ENCODE results near the gene MAP6. TPM values are rescaled to one million over a fixed set of nuclear protein-coding genes. Genes with fewer than 3 reads are reported as not detected.

Gene MAP6
- total and polyA plus RNA-seq, 10 of the 15 experiments (the other 5 are each of a cell fraction or from before 2014, with no cell fraction given): 0.06 to 0.19 (median 0.11) TPM; not detected in 5

DNA sequence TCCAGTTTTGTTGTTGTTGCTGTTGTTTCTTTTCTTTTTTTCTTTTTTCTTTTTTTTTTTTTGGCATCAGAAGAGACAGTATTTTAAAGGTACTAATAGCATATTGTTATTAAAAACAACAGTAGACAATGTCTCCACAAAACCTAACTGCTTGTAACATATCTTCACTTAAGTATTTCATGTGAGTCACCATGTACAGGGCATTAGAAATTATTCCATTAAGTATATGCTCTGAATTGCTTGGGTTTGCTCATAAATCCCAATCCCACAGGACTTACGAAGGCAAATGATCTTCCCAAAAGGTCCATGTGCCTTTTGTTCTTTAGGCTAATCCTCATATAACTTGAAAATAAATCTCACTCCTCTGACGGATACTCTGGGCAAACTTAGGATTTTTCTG is 35.9 kb downstream of the MAP6 start (continued):
- TF ChIP-seq, protein P1, sequence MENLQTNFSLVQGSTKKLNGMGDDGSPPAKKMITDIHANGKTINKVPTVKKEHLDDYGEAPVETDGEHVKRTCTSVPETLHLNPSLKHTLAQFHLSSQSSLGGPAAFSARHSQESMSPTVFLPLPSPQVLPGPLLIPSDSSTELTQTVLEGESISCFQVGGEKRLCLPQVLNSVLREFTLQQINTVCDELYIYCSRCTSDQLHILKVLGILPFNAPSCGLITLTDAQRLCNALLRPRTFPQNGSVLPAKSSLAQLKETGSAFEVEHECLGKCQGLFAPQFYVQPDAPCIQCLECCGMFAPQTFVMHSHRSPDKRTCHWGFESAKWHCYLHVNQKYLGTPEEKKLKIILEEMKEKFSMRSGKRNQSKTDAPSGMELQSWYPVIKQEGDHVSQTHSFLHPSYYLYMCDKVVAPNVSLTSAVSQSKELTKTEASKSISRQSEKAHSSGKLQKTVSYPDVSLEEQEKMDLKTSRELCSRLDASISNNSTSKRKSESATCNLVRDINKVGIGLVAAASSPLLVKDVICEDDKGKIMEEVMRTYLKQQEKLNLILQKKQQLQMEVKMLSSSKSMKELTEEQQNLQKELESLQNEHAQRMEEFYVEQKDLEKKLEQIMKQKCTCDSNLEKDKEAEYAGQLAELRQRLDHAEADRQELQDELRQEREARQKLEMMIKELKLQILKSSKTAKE (IDR thresholded peaks at IDR 0.05; ENCODE audit: low read depth, poor library complexity, severe bottlenecking): no peak
- TF ChIP-seq JUND (IDR thresholded peaks at IDR 0.05; ENCODE audit: low read depth, low read length) (no peak), TAF1 (IDR thresholded peaks at IDR 0.05; ENCODE audit: borderline replicate concordance, low read depth, low read length) (no peak)
- TF ChIP-seq, protein P2, sequence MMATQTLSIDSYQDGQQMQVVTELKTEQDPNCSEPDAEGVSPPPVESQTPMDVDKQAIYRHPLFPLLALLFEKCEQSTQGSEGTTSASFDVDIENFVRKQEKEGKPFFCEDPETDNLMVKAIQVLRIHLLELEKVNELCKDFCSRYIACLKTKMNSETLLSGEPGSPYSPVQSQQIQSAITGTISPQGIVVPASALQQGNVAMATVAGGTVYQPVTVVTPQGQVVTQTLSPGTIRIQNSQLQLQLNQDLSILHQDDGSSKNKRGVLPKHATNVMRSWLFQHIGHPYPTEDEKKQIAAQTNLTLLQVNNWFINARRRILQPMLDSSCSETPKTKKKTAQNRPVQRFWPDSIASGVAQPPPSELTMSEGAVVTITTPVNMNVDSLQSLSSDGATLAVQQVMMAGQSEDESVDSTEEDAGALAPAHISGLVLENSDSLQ (IDR thresholded peaks at IDR 0.05): no peak

GRCh38 chr11:75632450-75632849 is 36.4 kb downstream of the MAP6 start:
- Histone ChIP-seq H3K27ac (ENCODE audit: control insufficient read depth, insufficient read depth) (no peak overlapping the region), H3K9me3 (replicated peaks; ENCODE audit: control insufficient read depth, insufficient read depth, low read length) (no peaks in the 10 kb centered on the region), H2AFZ (ENCODE audit: control insufficient read depth, low read depth, low read length) (no peak overlapping the region), H3K79me2 (ENCODE audit: control insufficient read depth, insufficient read depth, low read length) (no peaks in the 10 kb centered on the region), H4K20me1 (ENCODE audit: control insufficient read depth, insufficient read depth) (no peaks in the 10 kb centered on the region), H3K36me3 (ENCODE audit: control insufficient read depth in 2 of 2, insufficient read depth in 2 of 2, low read length in 1 of 2) (no peaks in the 10 kb centered on the region), H3K27me3 (replicated peaks in 1 of 2; ENCODE audit: control insufficient read depth in 2 of 2, insufficient read depth in 2 of 2, low read length in 1 of 2) (no peaks in the 10 kb centered on the region; a peak in 1 of 4 replicates), H3K4me1 (ENCODE audit: control insufficient read depth, insufficient read depth, low read length) (no peaks in the 10 kb centered on the region), H3K9ac (ENCODE audit: control insufficient read depth, insufficient read depth, low read length) (no peak overlapping the region), H3K4me2 (ENCODE audit: control insufficient read depth, insufficient read depth) (no peak overlapping the region), H3K4me3 (no peak overlapping the region)
- RAD21 ChIA-PET (ENCODE audit: unreplicated experiment): no interaction called here
- DNase-seq (ENCODE audit: low read depth, low spot score): no peak
- no peak for FAIRE-seq
- WGBS (ENCODE audit: insufficient coverage, insufficient replicate concordance, low lambda C conversion rate, missing lambda C conversion rate): 95% methylated on average over 2 of the region's 2 CpGs
- intact Hi-C loops (cut with micrococcal nuclease; ENCODE audit: unreplicated experiment): no loop called here
- no peak for ATAC-seq
- TF ChIP-seq CBX5 (IDR thresholded peaks at IDR 0.05; ENCODE audit: low read depth): no peak
- POLR2A ChIA-PET: no interaction called here
- in situ Hi-C loops (cut with MboI): no loop called here
- no TSS peak for BruUV-seq (replicated peaks)
- CTCF ChIA-PET: no interaction called here
- SMC1A ChIA-PET (ENCODE audit: uncharacterized antibody, unreplicated experiment): no interaction called here

Measured in GM12878 (cell line).